H1 (cell line): ENCODE results near the gene SNAPIN. TPM values are rescaled to one million over a fixed set of nuclear protein-coding genes. Genes with fewer than 3 reads are reported as not detected.
A peak's percentile ranks its signal among the peaks of the same experiment; 100 is the strongest.

Experiments used
- CTCF ChIA-PET: fragments of 300-600 bp; sonication (Branson Sonifier 250); formaldehyde crosslinking; loops from one replicate; lab custom pipeline; 2021; ENCODE audit not compliant: partially characterized antibody; lab: Charles Lee
- POLR2A ChIA-PET: fragments of 300-600 bp; sonication (Branson Sonifier 250); formaldehyde crosslinking; loops from one replicate; lab custom pipeline; 2021; ENCODE audit warnings: inconsistent platforms; ENCODE audit not compliant: partially characterized antibody; lab: Charles Lee
- DNase-seq, 2 experiments: peaks; one replicate each; pipeline versions ENCODE4 v3.0.0 to v3.0.0-alpha.2; 2010 to 2022; ENCODE audit warnings: low spot score in 2 of 2, low read depth in 1 of 2, mixed read lengths in 1 of 2
- FAIRE-seq: peaks from 2 replicates; lab custom pipeline; 2011; peaks lifted over from hg19 to GRCh38; lab: Jason Lieb, UNC
- H2AFZ ChIP-seq: 2 replicates; pipeline ENCODE4 v1.8.1; 2012; ENCODE audit warnings: low read length, inconsistent platforms
- H2AK5ac ChIP-seq: 2 replicates; pipeline ENCODE4 v1.6.1; 2013; ENCODE audit warnings: low read depth, low read length
- H2BK120ac ChIP-seq: replicated peaks from 2 replicates; pipeline ENCODE3; 2013; ENCODE audit warnings: low read depth, low read length, inconsistent platforms
- H2BK12ac ChIP-seq: 2 replicates; pipeline ENCODE4 v1.6.1; 2013; ENCODE audit warnings: low read depth, low read length
- H2BK15ac ChIP-seq: 2 replicates; pipeline ENCODE4 v1.6.1; 2013; ENCODE audit warnings: low read length
- H2BK20ac ChIP-seq: 2 replicates; pipeline ENCODE4 v1.6.1; 2013; ENCODE audit warnings: low read length
- H2BK5ac ChIP-seq: 2 replicates; pipeline ENCODE4 v1.6.1; 2013; ENCODE audit warnings: low read depth, low read length
- H3K14ac ChIP-seq: 2 replicates; pipeline ENCODE4 v1.6.1; 2013; ENCODE audit warnings: inconsistent platforms; ENCODE audit not compliant: insufficient read length
- H3K18ac ChIP-seq: 2 replicates; pipeline ENCODE4 v1.6.1; 2013; ENCODE audit warnings: low read length; ENCODE audit errors: extremely low read depth
- H3K23ac ChIP-seq: 2 replicates; pipeline ENCODE4 v1.6.1; 2013; ENCODE audit warnings: inconsistent platforms; ENCODE audit not compliant: insufficient read length
- H3K23me2 ChIP-seq: 2 replicates; pipeline ENCODE4 v1.6.1; 2013; ENCODE audit warnings: low read depth, low read length
- H3K27ac ChIP-seq: 2 replicates; pipeline ENCODE4 v1.6.1; 2011; ENCODE audit warnings: low read depth, low read length, inconsistent platforms
- H3K27me3 ChIP-seq, 4 experiments: replicated peaks in 1 of 4; 1 replicate in 1 of 4; 2 replicates in 3 of 4; pipeline versions ENCODE4 v1.6.1 to v1.8.1; 2011 to 2013; ENCODE audit warnings: low read length in 3 of 4, mild to moderate bottlenecking in 3 of 4, inconsistent platforms in 2 of 4, mixed read lengths in 2 of 4, moderate library complexity in 1 of 4; ENCODE audit not compliant: control insufficient read depth in 3 of 4, insufficient read depth in 3 of 4; ENCODE audit errors: extremely low read depth in 1 of 4
- H3K36me3 ChIP-seq, 4 experiments: 2 replicates each; pipeline versions ENCODE4 v1.6.1 to v1.8.1; 2011 to 2013; ENCODE audit warnings: mild to moderate bottlenecking in 4 of 4, low read length in 3 of 4, moderate library complexity in 2 of 4, control low read depth in 1 of 4, inconsistent platforms in 1 of 4; ENCODE audit not compliant: insufficient read depth in 4 of 4, control insufficient read depth in 2 of 4
- H3K4ac ChIP-seq: replicated peaks from 2 replicates; pipeline ENCODE3; 2013; ENCODE audit warnings: low read length, low read depth, mixed read lengths, inconsistent platforms; ENCODE audit not compliant: insufficient read length
- H3K4me1 ChIP-seq, 4 experiments: replicated peaks in 1 of 4; 1 replicate in 1 of 4; 2 replicates in 3 of 4; pipeline versions ENCODE4 v1.6.1 to v1.8.1; 2011 to 2013; ENCODE audit warnings: low read length in 3 of 4, inconsistent platforms in 2 of 4, mixed read lengths in 1 of 4; ENCODE audit not compliant: insufficient read depth in 4 of 4, control insufficient read depth in 3 of 4
- H3K4me2 ChIP-seq, 2 experiments: 2 replicates each; pipeline versions ENCODE4 v1.6.1 to v1.8.1; 2011 to 2013; ENCODE audit warnings: low read depth in 2 of 2, low read length in 2 of 2, control low read depth in 1 of 2, inconsistent platforms in 1 of 2, mild to moderate bottlenecking in 1 of 2; ENCODE audit not compliant: insufficient read depth in 1 of 2
- H3K4me3 ChIP-seq, 4 experiments: fragments of 200-600, 300-600 bp in 1 of 4; sonication (generic), shearing (Covaris generic), sonication (Bioruptor Twin) in 1 of 4; 2 replicates each; pipeline versions ENCODE4 v1.5.1 to v1.8.1; 2011 to 2016; ENCODE audit warnings: low read length in 4 of 4, low read depth in 3 of 4, control low read depth in 2 of 4, inconsistent platforms in 2 of 4, mild to moderate bottlenecking in 2 of 4, mixed read lengths in 1 of 4, moderate library complexity in 1 of 4; ENCODE audit not compliant: insufficient read depth in 2 of 4; ENCODE audit errors: extremely low read depth in 1 of 4
- H3K56ac ChIP-seq: replicated peaks from 2 replicates; pipeline ENCODE3; 2013; ENCODE audit warnings: low read depth, mild to moderate bottlenecking, mixed read lengths, low read length, inconsistent platforms; ENCODE audit not compliant: insufficient read length
- H3K79me1 ChIP-seq: 2 replicates; pipeline ENCODE4 v1.6.1; 2013; ENCODE audit warnings: low read depth, low read length, control low read depth
- H3K79me2 ChIP-seq, 2 experiments: 2 replicates each; pipeline versions ENCODE4 v1.6.1 to v1.8.1; 2012 to 2013; ENCODE audit warnings: low read length in 2 of 2, mild to moderate bottlenecking in 2 of 2, inconsistent platforms in 1 of 2; ENCODE audit not compliant: insufficient read depth in 2 of 2, control insufficient read depth in 1 of 2
- H3K9ac ChIP-seq, 4 experiments: replicated peaks in 1 of 4; 1 replicate in 1 of 4; 2 replicates in 3 of 4; pipeline versions ENCODE4 v1.6.1 to v1.8.1; 2011 to 2013; ENCODE audit warnings: low read depth in 3 of 4, low read length in 3 of 4, control low read depth in 2 of 4, mild to moderate bottlenecking in 2 of 4, moderate library complexity in 2 of 4, inconsistent platforms in 1 of 4; ENCODE audit errors: extremely low read depth in 1 of 4
- H3K9me3 ChIP-seq, 2 experiments: 2 replicates each; pipeline versions ENCODE4 v1.6.1 to v1.8.1; 2012 to 2013; ENCODE audit warnings: mild to moderate bottlenecking in 2 of 2, moderate library complexity in 2 of 2, control low read depth in 1 of 2, inconsistent platforms in 1 of 2, low read depth in 1 of 2, low read length in 1 of 2, mixed read lengths in 1 of 2; ENCODE audit not compliant: insufficient read depth in 2 of 2
- H4K20me1 ChIP-seq, 2 experiments: replicated peaks in 1 of 2; 2 replicates each; pipeline versions ENCODE3 to v1.8.1; 2011 to 2013; ENCODE audit warnings: inconsistent platforms in 2 of 2, low read length in 2 of 2, mild to moderate bottlenecking in 1 of 2; ENCODE audit not compliant: insufficient read depth in 2 of 2, control insufficient read depth in 1 of 2
- H4K5ac ChIP-seq: 2 replicates; pipeline ENCODE4 v1.6.1; 2013; ENCODE audit warnings: low read length, low read depth, mixed read lengths, inconsistent platforms; ENCODE audit not compliant: insufficient read length
- H4K8ac ChIP-seq: 2 replicates; pipeline ENCODE4 v1.8.0; 2013; ENCODE audit warnings: mild to moderate bottlenecking, moderate library complexity, low read length, inconsistent platforms; ENCODE audit not compliant: insufficient read depth; ENCODE audit errors: extremely low read depth
- H4K91ac ChIP-seq: replicated peaks from 2 replicates; pipeline ENCODE3; 2013; ENCODE audit warnings: low read length, mixed read lengths, inconsistent platforms; ENCODE audit not compliant: insufficient read length
- ASH2L ChIP-seq: fragments of 200-600, 300-600 bp; sonication (generic); IDR thresholded peaks from one replicate; pipeline ENCODE4 v1.7.1; 2017; ENCODE audit warnings: low read length
- JUND ChIP-seq: IDR thresholded peaks from 2 replicates; pipeline ENCODE4 v1.6.1; 2011; ENCODE audit warnings: mild to moderate bottlenecking, improper control_type of control experiment, low read length
- SIN3A ChIP-seq, 2 experiments: IDR thresholded peaks in 1 of 2; conservative IDR thresholded peaks in 1 of 2; 2 replicates each; pipeline ENCODE4 v1.6.1; 2011 to 2012; ENCODE audit warnings: low read length in 2 of 2, improper control_type of control experiment in 1 of 2, low read depth in 1 of 2, mild to moderate bottlenecking in 1 of 2
- WGBS, 2 experiments: shearing (Covaris generic) in 1 of 2; methylation state at CpG; one replicate each; pipeline versions ENCODE4 v1.1.6 to v1.1.7; 2013 to 2015; ENCODE audit warnings: low lambda C conversion rate in 2 of 2, mixed read lengths in 2 of 2, inconsistent platforms in 1 of 2, low coverage in 1 of 2, missing lambda C conversion rate in 1 of 2; ENCODE audit not compliant: insufficient replicate concordance in 2 of 2, insufficient coverage in 1 of 2, insufficient read length in 1 of 2; ENCODE audit errors: extremely low coverage in 1 of 2, missing lambda C conversion rate in 1 of 2; 5-methylcytosine and 5-hydroxymethylcytosine counted together
- polyA plus RNA-seq, 7 experiments: library from polyadenylated mRNA; depleted of rRNA in 3 of 7; stranded (reverse) in 5 of 7; unstranded in 2 of 7; fragments of >200 nt in 5 of 7; fragments of 200-250 nt in 2 of 7; gene quantifications; 1 replicate in 5 of 7; 2 replicates in 1 of 7; 4 replicates in 1 of 7; pipeline versions ENCODE4 v1.2.1 to v1.2.3, GENCODE V29; 2011 to 2013; ENCODE audit warnings: missing spikeins in 2 of 7, mixed read lengths in 2 of 7
- total RNA-seq: library from RNA; stranded (reverse); fragmentation: NEBNext Ultra II Directional; extraction: Animal tissue kit (Norgen Biotek cat#: 25700); gene quantifications from 2 replicates; pipeline ENCODE4 v1.2.1, GENCODE V29; 2021
- TF ChIP-seq, protein P1 (sequence below): IDR thresholded peaks from 2 replicates; pipeline ENCODE4 v1.6.1; 2012; ENCODE audit warnings: inconsistent platforms

Gene SNAPIN
- total and polyA plus RNA-seq, 2 of the 8 experiments (the other 6 are each of a cell fraction or from before 2014, with no cell fraction given), result 25.7 to 31.1 TPM

DNA sequence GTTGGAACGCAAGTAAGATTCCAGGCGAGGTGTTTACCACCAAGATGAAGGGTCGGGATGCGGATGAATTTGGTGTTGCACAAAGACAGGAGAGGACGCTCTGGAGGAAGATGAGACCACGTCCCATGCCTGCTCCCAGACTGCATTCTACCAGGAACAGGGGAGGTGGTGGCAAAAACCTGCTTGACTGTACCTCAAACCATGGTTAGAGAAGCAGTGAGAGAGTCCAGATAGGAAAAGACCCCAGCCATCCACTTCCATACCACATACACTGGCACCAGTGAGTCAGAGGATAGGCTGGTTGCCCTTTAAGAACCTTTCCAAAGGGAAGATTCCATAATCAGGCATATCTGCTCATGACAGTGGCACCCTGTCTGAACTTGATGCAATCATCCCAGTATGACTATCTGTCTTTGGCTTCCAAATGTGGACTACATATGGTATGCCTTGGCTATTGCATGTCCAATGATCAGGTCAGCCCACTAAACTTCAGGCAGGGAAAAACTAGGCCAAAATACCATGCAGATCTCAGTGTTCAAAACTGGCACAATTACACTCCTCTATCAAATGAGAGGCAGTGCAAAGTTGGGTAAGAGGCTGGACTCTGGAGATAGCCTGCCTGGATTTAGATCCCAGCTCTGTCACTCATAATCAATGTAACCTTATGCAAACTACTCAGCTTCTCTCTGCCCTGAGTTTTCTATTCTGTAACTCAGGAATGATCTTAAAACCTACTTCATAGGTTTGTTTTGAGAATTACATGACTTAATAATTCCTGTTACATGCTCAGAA is 40.6 kb downstream of the SNAPIN start:
- Histone ChIP-seq H4K8ac (no peak overlapping the region), H3K79me1 (no peaks in the 10 kb centered on the region), H2BK12ac (no peak overlapping the region), H3K23ac (no peak overlapping the region), H3K27me3 (no peaks in the 10 kb centered on the region), H4K20me1 (no peaks in the 10 kb centered on the region), H3K9ac (no peak overlapping the region; a peak in 1 of 7 replicates), H3K79me2 (no peaks in the 10 kb centered on the region), H3K36me3 (no peaks in the 10 kb centered on the region), H4K91ac (peak overlapping the region; percentile 79), H3K4me2 (peak overlapping the region in 1 of 2 experiments; percentile 61; a peak in 1 of 4 replicates), H2AK5ac (no peak overlapping the region), H2BK120ac (peak overlapping the region; percentile 57), H3K4me1 (peaks cover 3 to 18% (median 12%) of the 10 kb centered on the region in 4 experiments), H3K18ac (no peak overlapping the region), H3K56ac (no peak overlapping the region), H2BK5ac (no peak overlapping the region), H2BK20ac (no peak overlapping the region; the same call in 1 of the 2 replicates), H2AFZ (peak overlapping the region; percentile 74; the same call in 1 of the 2 replicates)
- FAIRE-seq, result no peak
- ChIA-PET POLR2A (interaction anchor here (0.6 to 2.2 kb wide), 10 partner anchors 12 to 291 kb away, joined by 3 to 11 read pairs (median 4); partner anchors contain the start of genes NPR1, RPS27, S100A14 and SNAPIN), CTCF (interaction anchor here (0.7 to 3.1 kb wide), 9 partner anchors 13 to 166 kb away, joined by 3 to 17 read pairs (median 4); partner anchors contain the start of gene NPR1)
- 94% methylated on average over 6 of the region's 6 CpGs; no CpG with 5 or more reads in 1 of the 2 experiments for WGBS, 2 experiments
- TF ChIP-seq, protein P1, sequence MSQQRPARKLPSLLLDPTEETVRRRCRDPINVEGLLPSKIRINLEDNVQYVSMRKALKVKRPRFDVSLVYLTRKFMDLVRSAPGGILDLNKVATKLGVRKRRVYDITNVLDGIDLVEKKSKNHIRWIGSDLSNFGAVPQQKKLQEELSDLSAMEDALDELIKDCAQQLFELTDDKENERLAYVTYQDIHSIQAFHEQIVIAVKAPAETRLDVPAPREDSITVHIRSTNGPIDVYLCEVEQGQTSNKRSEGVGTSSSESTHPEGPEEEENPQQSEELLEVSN, result no peak
- no peak for TF ChIP-seq SIN3A (conservative IDR thresholded peaks at IDR 0.05 in 1 of 2, IDR thresholded peaks at IDR 0.05 in 1 of 2; ENCODE audit: low read depth in 1 of 2, low read length in 2 of 2)
- no peak for TF ChIP-seq JUND
- no peak for TF ChIP-seq ASH2L
- TF ChIP-seq, all 59 proteins: peak for 0
- Histone ChIP-seq H3K23me2 (no peaks in the 10 kb centered on the region), H3K14ac (no peak overlapping the region), H3K4ac (no peak overlapping the region), H3K4me3 (no peak overlapping the region), H2BK15ac (no peak overlapping the region), H3K9me3 (no peaks in the 10 kb centered on the region), H4K5ac (no peak overlapping the region), H3K27ac (no peak overlapping the region)
- DNase-seq, result no peak
